ENCODE measurements around the gene FAM210B.

DNA sequence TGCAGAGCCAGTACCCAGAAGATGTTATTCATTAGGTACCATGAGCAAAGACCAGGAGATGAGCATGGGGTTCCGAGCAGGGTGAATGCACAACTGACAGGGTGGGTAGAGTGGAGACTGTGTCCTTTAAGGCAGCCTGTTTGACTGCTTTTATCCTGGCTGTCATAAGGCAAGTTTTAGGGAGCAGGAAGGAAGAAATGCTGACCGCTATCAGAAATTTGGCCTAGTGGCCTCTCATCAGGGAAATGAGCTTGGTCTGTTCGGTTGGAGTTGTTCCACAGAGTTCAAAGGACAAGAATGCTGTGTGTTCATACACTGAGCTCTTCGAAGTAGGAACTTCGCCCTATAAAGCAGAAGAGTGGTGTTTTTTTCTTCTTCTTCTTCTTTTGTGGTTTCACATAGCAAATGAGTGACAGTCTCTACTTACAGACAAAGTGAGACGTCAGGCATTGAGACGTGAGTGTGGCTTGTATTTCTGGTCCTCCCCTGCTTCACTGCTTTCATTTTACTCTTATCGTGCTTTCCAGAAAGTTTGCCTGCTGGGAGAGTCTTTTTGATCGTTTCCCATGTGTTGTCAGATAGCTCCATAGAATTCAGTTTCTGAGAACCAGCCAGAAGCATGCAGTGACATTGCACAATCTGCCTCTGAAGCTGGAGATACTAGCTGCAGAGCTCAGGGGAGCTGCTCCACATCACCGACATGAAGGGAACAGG is 53.1 kb downstream of the FAM210B start, which contains the start of gene CASS4:
- TF ChIP-seq POLR2A (IDR thresholded peaks at IDR 0.05), result no peak
- TF ChIP-seq, protein P1, sequence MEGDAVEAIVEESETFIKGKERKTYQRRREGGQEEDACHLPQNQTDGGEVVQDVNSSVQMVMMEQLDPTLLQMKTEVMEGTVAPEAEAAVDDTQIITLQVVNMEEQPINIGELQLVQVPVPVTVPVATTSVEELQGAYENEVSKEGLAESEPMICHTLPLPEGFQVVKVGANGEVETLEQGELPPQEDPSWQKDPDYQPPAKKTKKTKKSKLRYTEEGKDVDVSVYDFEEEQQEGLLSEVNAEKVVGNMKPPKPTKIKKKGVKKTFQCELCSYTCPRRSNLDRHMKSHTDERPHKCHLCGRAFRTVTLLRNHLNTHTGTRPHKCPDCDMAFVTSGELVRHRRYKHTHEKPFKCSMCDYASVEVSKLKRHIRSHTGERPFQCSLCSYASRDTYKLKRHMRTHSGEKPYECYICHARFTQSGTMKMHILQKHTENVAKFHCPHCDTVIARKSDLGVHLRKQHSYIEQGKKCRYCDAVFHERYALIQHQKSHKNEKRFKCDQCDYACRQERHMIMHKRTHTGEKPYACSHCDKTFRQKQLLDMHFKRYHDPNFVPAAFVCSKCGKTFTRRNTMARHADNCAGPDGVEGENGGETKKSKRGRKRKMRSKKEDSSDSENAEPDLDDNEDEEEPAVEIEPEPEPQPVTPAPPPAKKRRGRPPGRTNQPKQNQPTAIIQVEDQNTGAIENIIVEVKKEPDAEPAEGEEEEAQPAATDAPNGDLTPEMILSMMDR (IDR thresholded peaks at IDR 0.05), result no peak
